PC-3 (cell line): ENCODE results near the gene TAS2R60. TPM values are rescaled to one million over a fixed set of nuclear protein-coding genes. Genes with fewer than 3 reads are reported as not detected.
A peak's percentile ranks its signal among the peaks of the same experiment; 100 is the strongest.

Experiments
- ATAC-seq: fragments of 200-7000 bp; cut with Tn5 transposase; 2 replicates; pipeline ENCODE4 v1.9.1; 2020; ENCODE audit warnings: mild to moderate bottlenecking, moderate library complexity
- Bru-seq: library from RNA; stranded (reverse); fragments of 400-500 nt; gene quantifications from one replicate; lab custom pipeline; 2021; lab: Mats Ljungman, UMichigan
- BruChase-seq, 2 experiments: library from RNA; stranded (reverse); fragments of 400-500 nt; gene quantifications; one replicate each; lab custom pipeline; 2021; lab: Mats Ljungman, UMichigan
- BruUV-seq: library from RNA; stranded (reverse); fragments of 400-500 nt; replicated peaks from 2 replicates; lab custom pipeline; 2021; lab: Mats Ljungman, UMichigan
- CTCF ChIA-PET: fragments of 300-600 bp; sonication (Branson Sonifier 250); formaldehyde crosslinking; loops from one replicate; lab custom pipeline; 2022; ENCODE audit warnings: antibody characterized with exemption; lab: Charles Lee
- POLR2A ChIA-PET: fragments of 300-600 bp; sonication (Branson Sonifier 250); formaldehyde crosslinking; loops from one replicate; lab custom pipeline; 2022; ENCODE audit warnings: antibody characterized with exemption; ENCODE audit not compliant: unreplicated experiment; lab: Charles Lee
- DNase-seq: peaks from one replicate; pipeline ENCODE4 v3.0.0-alpha.2; 2015
- H2AFZ ChIP-seq: fragments of 300-600 bp; sonication (generic); 2 replicates; pipeline ENCODE4 v1.6.0; 2016; ENCODE audit warnings: antibody characterized with exemption, low read length
- H3F3A ChIP-seq: fragments of 300-600 bp; sonication (generic); one replicate; pipeline ENCODE4 v1.6.0; 2017; ENCODE audit warnings: antibody characterized with exemption, low read length, control low read depth, mild to moderate bottlenecking; ENCODE audit not compliant: unreplicated experiment
- H3K27ac ChIP-seq: fragments of 300-600 bp; sonication (generic); 2 replicates; pipeline ENCODE4 v1.5.1; 2016; ENCODE audit warnings: mild to moderate bottlenecking, low read length
- H3K27me3 ChIP-seq: fragments of 300-600 bp; sonication (generic); 2 replicates; pipeline ENCODE4 v1.6.1; 2016; ENCODE audit warnings: low read length, mixed read lengths
- H3K36me3 ChIP-seq: fragments of 300-600 bp; sonication (generic); 2 replicates; pipeline ENCODE4 v1.6.1; 2016; ENCODE audit warnings: low read depth, mixed run types, low read length, mixed read lengths
- H3K4me1 ChIP-seq: fragments of 300-600 bp; sonication (generic); 2 replicates; pipeline ENCODE4 v1.5.1; 2016; ENCODE audit warnings: low read length; ENCODE audit not compliant: insufficient read depth
- H3K4me2 ChIP-seq: fragments of 300-600 bp; sonication (generic); 2 replicates; pipeline ENCODE4 v1.6.0; 2016; ENCODE audit warnings: low read length
- H3K4me3 ChIP-seq: fragments of 300-600 bp; sonication (generic); 2 replicates; pipeline ENCODE4 v1.5.1; 2016; ENCODE audit warnings: mild to moderate bottlenecking, low read length, mixed read lengths
- H3K79me2 ChIP-seq: fragments of 300-600 bp; sonication (generic); 2 replicates; pipeline ENCODE4 v1.6.1; 2017; ENCODE audit warnings: low read length, mixed read lengths
- H3K9ac ChIP-seq: fragments of 300-600 bp; sonication (generic); 2 replicates; pipeline ENCODE4 v1.6.0; 2016; ENCODE audit warnings: mild to moderate bottlenecking, low read length
- H3K9me2 ChIP-seq: fragments of 300-600 bp; sonication (generic); replicated peaks from 2 replicates; pipeline ENCODE4 v1.6.1; 2016; ENCODE audit warnings: mixed run types, low read length, mixed read lengths
- H3K9me3 ChIP-seq: fragments of 300-600 bp; sonication (generic); 2 replicates; pipeline ENCODE4 v1.6.1; 2016; ENCODE audit warnings: low read length, mixed read lengths
- H4K20me1 ChIP-seq: fragments of 300-600 bp; sonication (generic); 2 replicates; pipeline ENCODE4 v1.6.1; 2016; ENCODE audit warnings: low read length, mixed read lengths
- EZH2 ChIP-seq: fragments of 300-600 bp; sonication (generic); IDR thresholded peaks from one replicate; pipeline ENCODE4 v1.6.1; 2017; ENCODE audit warnings: antibody characterized with exemption, mild to moderate bottlenecking, low read length; ENCODE audit not compliant: unreplicated experiment
- EZH2phosphoT487 ChIP-seq: fragments of 300-600 bp; sonication (generic); IDR thresholded peaks from 2 replicates; pipeline ENCODE4 v1.6.1; 2018; ENCODE audit warnings: mild to moderate bottlenecking, antibody characterized with exemption, low read length, borderline replicate concordance
- intact Hi-C: fragments of 100-400 bp; cut with micrococcal nuclease; formaldehyde crosslinking; loops from 2 replicates; pipeline ENCODE4 v1.9.0; 2023
- long read RNA-seq: library from polyadenylated mRNA; unstranded; transcript quantifications from one replicate; pipeline ENCODE4 v2.0.0, GENCODE V29; 2021; ENCODE audit not compliant: unreplicated experiment
- total RNA-seq: library from RNA; depleted of rRNA; stranded (reverse); fragments of >200 nt; gene quantifications from 2 replicates; pipeline ENCODE4 v1.2.3, GENCODE V29; 2014; rRNA removed
- TF ChIP-seq, protein P1 (sequence below): fragments of 300-600 bp; sonication (generic); conservative IDR thresholded peaks from 2 replicates; pipeline ENCODE4 v1.5.1; 2017; ENCODE audit warnings: antibody characterized with exemption, low read depth, mild to moderate bottlenecking, low read length

TAS2R60 gene, protein sequence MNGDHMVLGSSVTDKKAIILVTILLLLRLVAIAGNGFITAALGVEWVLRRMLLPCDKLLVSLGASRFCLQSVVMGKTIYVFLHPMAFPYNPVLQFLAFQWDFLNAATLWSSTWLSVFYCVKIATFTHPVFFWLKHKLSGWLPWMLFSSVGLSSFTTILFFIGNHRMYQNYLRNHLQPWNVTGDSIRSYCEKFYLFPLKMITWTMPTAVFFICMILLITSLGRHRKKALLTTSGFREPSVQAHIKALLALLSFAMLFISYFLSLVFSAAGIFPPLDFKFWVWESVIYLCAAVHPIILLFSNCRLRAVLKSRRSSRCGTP
- not detected in 2 replicates for total RNA-seq
- not detected for Bru-seq, nascent RNA
- percentile 41 among the genes with signal in this experiment for BruChase-seq, experiment 1, labeled RNA remaining after a 6-hour chase
- percentile 45 among the genes with signal in this experiment for BruChase-seq, experiment 2, labeled RNA remaining after a 2-hour chase
- long read RNA-seq, result 0 reads

GRCh38 chr7:143443153-143443552 is at the start of gene TAS2R60:
TSS of gene TAS2R60 (plus strand) at chr7:143443453. CDS start at chr7:143443453, 0 bp downstream.
- TF ChIP-seq EZH2phosphoT487 (no peak), EZH2 (no peak)
- TF ChIP-seq, protein P1, sequence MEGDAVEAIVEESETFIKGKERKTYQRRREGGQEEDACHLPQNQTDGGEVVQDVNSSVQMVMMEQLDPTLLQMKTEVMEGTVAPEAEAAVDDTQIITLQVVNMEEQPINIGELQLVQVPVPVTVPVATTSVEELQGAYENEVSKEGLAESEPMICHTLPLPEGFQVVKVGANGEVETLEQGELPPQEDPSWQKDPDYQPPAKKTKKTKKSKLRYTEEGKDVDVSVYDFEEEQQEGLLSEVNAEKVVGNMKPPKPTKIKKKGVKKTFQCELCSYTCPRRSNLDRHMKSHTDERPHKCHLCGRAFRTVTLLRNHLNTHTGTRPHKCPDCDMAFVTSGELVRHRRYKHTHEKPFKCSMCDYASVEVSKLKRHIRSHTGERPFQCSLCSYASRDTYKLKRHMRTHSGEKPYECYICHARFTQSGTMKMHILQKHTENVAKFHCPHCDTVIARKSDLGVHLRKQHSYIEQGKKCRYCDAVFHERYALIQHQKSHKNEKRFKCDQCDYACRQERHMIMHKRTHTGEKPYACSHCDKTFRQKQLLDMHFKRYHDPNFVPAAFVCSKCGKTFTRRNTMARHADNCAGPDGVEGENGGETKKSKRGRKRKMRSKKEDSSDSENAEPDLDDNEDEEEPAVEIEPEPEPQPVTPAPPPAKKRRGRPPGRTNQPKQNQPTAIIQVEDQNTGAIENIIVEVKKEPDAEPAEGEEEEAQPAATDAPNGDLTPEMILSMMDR, result no peak
- H3K79me2 ChIP-seq, result no peaks in the 10 kb centered on the region
- no peaks in the 10 kb centered on the region for H4K20me1 ChIP-seq
- ChIA-PET POLR2A (no interaction called here), CTCF (no interaction called here)
- H3K27ac ChIP-seq, result no peak within 1 kb of the TSS
- H3K9me3 ChIP-seq, result no peaks in the 10 kb centered on the region
- H3K36me3 ChIP-seq, result no peaks in the 10 kb centered on the region
- no peak within 1 kb of the TSS for H2AFZ ChIP-seq
- no peak within 1 kb of the TSS for H3K4me2 ChIP-seq
- no peak within 1 kb of the TSS for H3K9ac ChIP-seq
- H3K9me2 ChIP-seq, result no peaks in the 10 kb centered on the region
- intact Hi-C loops, result no loop called here
- no peaks in the 10 kb centered on the region for H3F3A ChIP-seq
- no peak for ATAC-seq
- BruUV-seq, result no TSS peak
- no peak within 1 kb of the TSS for H3K4me3 ChIP-seq
- H3K27me3 ChIP-seq, result peaks cover 18% of the 10 kb centered on the region; the same call in 1 of the 2 replicates
- DNase-seq, result no peak
- no peaks in the 10 kb centered on the region for H3K4me1 ChIP-seq

GRCh38 chr7:143394068-143394467 is 49.2 kb upstream of the TAS2R60 start:
- Histone ChIP-seq H3K27ac (no peak overlapping the region), H3K4me3 (no peak overlapping the region), H3K36me3 (peaks cover 11% of the 10 kb centered on the region), H3K9ac (no peak overlapping the region), H3K9me2 (no peaks in the 10 kb centered on the region), H3K4me1 (no peaks in the 10 kb centered on the region), H2AFZ (no peak overlapping the region), H3K4me2 (no peak overlapping the region), H3F3A (no peaks in the 10 kb centered on the region), H3K79me2 (no peaks in the 10 kb centered on the region), H4K20me1 (no peaks in the 10 kb centered on the region), H3K27me3 (no peaks in the 10 kb centered on the region), H3K9me3 (no peaks in the 10 kb centered on the region)
- intact Hi-C loops, result no loop called here
- ChIA-PET CTCF (no interaction called here), POLR2A (no interaction called here)
- BruUV-seq, result no TSS peak
- ATAC-seq (no peak), DNase-seq (no peak)
- TF ChIP-seq EZH2, result no peak
- TF ChIP-seq, protein P1, result no peak
- TF ChIP-seq EZH2phosphoT487, result no peak

GRCh38 chr7:143394777-143395176 is 48.5 kb upstream of the TAS2R60 start:
- Histone ChIP-seq H3K27ac (no peak overlapping the region), H3K4me2 (no peak overlapping the region), H3K4me1 (no peaks in the 10 kb centered on the region), H4K20me1 (no peaks in the 10 kb centered on the region), H2AFZ (no peak overlapping the region), H3K4me3 (no peak overlapping the region), H3K9ac (no peak overlapping the region), H3K27me3 (no peaks in the 10 kb centered on the region), H3K9me3 (no peaks in the 10 kb centered on the region), H3F3A (no peaks in the 10 kb centered on the region), H3K9me2 (no peaks in the 10 kb centered on the region), H3K79me2 (no peaks in the 10 kb centered on the region), H3K36me3 (peaks cover 8% of the 10 kb centered on the region; the same call in 1 of the 2 replicates)
- no peak for ATAC-seq
- BruUV-seq, result no TSS peak
- ChIA-PET POLR2A (no interaction called here), CTCF (interaction anchor here (0.6 kb wide), 1 partner anchor 14 kb away, joined by 5 read pairs; no protein-coding TSS in a partner anchor)
- no peak for DNase-seq
- TF ChIP-seq EZH2phosphoT487, result no peak
- TF ChIP-seq EZH2, result no peak
- TF ChIP-seq, protein P1, result no peak
- intact Hi-C loops, result no loop called here
